GM19463 (cell line): ENCODE data around the gene PRDX5.
A peak's percentile ranks its signal among the peaks of the same experiment; 100 is the strongest.
"Not testable (repeated sequence)": the region's sequence is repeated elsewhere in the genome, so short reads cannot be mapped to it uniquely, and the experiment has no call there.

ENCODE experiments used
- ATAC-seq: cut with Tn5 transposase; IDR thresholded peaks from one replicate; pipeline ENCODE4 v1.9.1; 2021; ENCODE audit warnings: mild to moderate bottlenecking, moderate library complexity; ENCODE audit not compliant: unreplicated experiment

Gene PRDX5

DNA sequence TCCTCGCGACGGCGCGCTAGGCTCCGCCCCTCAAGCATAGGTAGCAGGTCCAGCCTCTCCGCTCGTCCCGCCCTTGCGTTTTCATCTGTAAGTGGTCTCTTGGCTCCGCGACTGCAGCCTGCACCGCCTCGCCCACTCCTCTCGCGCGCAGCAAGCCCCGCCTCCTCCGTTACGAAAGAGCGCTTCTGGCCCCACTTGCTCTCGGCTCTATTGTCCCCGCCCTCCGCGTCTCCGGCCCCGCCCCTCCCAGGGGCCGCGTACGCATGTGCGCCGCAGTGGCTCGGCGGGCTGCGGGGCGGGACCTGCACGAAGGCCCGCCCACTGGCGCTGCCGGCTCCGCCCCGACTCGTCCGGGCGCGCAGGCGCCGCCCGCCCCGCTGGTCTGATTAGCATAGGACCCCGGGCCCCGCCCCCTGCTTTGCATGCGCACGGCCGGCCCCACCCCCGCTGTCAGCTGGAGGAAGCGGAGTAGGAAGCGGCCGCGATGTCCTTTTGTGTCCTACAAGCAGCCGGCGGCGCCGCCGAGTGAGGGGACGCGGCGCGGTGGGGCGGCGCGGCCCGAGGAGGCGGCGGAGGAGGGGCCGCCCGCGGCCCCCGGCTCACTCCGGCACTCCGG is 12.7 kb upstream of the PRDX5 start, which contains the start of gene ESRRA:
ESRRA (plus strand) TSS at position 450 of the 616 bp plus-strand sequence. CDS start 1,656 bp downstream, outside the sequence.
- ATAC-seq, result peak; percentile 69

DNA sequence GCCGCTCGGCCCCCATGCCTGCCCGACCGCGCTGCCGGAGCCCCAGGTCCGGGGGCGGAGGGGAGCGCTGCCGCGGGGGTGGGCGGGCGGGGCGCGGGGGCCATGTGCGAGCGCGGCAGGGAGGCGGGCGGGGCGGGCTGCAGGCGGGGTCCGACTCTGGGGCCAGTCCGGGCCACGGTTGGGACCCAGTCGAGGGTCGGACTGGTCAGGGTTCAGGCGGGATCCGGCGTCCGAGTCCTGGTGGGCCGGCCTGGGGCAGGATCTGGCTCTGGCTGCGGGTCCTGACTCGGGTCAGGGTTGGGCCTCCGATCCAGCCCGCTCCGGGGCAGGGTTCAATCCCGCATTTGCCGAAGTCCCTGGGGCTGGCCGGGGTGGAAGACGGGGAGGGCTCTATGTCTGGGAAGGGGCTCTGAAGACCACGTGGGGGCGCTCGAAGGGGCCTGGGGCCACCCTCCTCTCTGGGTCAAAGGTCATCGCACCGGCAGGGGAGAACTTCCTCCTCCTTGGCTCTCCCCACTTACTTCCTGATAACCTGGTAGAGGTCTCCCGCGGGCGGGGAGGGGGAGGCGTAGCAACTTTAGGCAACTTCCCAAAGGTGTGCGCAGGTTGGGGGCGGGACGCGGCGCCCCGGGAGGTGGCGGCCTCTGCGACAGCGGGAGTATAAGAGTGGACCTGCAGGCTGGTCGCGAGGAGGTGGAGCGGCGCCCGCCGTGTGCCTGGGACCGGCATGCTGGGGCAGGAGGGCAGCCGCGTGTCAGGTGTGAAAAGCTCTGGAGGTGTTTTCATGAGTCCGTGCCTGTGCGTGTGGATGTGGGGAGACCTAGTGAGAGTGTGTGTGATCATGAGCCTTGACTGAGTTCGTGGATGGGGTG is 12.0 kb upstream of the PRDX5 start:
- ATAC-seq, result no peak

DNA sequence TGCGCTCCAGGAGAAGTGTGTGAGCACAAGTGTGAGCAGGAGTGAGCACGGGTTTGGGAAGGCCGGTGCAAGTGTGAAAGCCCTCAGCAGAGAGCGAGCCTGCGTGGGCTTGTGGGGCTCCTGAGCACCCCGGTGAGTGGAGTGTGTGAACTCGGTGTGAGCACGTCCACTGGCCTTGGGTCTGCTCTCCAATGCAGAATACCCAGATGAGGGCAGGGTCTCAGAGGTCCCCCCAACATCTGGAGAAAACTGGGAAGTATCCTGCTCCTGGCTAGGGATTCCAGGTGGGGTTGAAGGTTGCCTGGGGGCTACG is 11.4 kb upstream of the PRDX5 start:
- no peak for ATAC-seq

GRCh38 chr11:64306876-64307622 is 10.9 kb upstream of the PRDX5 start:
- no peak for ATAC-seq

GRCh38 chr11:64307795-64308194 is 10.1 kb upstream of the PRDX5 start:
- ATAC-seq, result not testable (repeated sequence)

DNA sequence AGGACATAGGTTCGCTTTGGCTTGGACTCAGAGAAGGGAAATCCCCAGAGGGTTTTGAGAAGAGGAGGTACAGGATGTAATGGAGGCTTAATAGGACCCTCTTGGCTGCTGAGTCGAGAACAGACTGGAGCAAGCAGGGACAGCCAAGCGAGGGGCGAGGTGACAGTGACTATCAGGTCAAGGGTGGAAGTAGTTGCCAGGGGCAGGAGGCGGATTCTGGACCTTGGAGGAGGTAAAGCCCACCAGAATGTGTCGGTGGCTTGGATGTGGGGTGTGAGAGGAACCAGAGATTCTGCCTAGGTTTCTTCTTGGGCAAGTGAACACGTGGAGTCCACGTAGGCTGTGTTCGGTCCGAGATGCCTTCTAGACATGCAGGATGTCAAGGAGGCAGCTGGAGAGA is 5.0 kb upstream of the PRDX5 start:
- ATAC-seq, result no peak

- no peak for ATAC-seq
Measured at GRCh38 chr11:64313491-64314145, 4.3 kb upstream of the PRDX5 start.

- no peak for ATAC-seq
Measured at GRCh38 chr11:64314146-64314804, 3.6 kb upstream of the PRDX5 start.

DNA sequence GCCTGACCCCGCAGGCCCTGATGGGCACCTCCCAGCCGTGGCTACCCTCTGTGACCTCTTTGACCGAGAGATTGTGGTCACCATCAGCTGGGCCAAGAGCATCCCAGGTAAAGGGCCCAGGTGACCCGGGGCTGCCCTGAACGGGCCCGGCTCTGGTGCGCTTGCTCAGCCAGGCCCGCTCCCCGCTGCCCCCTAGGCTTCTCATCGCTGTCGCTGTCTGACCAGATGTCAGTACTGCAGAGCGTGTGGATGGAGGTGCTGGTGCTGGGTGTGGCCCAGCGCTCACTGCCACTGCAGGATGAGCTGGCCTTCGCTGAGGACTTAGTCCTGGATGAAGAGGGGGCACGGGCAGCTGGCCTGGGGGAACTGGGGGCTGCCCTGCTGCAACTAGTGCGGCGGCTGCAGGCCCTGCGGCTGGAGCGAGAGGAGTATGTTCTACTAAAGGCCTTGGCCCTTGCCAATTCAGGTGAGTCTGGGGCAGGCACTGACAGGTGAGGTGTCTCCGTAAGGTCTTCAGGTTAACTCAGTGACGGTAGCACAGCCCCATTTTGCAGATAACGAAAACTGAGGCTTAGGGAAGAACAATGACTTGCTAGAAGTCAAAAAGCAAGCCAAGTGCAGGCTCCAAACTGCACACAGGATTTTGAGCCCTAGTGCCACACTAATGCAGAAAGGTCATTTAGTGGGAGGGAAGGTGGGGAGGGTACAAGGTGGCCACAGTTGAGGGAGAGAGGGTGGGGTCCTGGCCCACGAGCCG is 2.9 kb upstream of the PRDX5 start:
- ATAC-seq, result no peak

DNA sequence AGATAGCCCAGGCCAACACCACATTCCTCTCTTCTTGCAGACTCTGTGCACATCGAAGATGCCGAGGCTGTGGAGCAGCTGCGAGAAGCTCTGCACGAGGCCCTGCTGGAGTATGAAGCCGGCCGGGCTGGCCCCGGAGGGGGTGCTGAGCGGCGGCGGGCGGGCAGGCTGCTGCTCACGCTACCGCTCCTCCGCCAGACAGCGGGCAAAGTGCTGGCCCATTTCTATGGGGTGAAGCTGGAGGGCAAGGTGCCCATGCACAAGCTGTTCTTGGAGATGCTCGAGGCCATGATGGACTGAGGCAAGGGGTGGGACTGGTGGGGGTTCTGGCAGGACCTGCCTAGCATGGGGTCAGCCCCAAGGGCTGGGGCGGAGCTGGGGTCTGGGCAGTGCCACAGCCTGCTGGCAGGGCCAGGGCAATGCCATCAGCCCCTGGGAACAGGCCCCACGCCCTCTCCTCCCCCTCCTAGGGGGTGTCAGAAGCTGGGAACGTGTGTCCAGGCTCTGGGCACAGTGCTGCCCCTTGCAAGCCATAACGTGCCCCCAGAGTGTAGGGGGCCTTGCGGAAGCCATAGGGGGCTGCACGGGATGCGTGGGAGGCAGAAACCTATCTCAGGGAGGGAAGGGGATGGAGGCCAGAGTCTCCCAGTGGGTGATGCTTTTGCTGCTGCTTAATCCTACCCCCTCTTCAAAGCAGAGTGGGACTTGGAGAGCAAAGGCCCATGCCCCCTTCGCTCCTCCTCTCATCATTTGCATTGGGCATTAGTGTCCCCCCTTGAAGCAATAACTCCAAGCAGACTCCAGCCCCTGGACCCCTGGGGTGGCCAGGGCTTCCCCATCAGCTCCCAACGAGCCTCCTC is 2.0 kb upstream of the PRDX5 start:
- not testable (repeated sequence) for ATAC-seq

- ATAC-seq, result no peak
Measured at GRCh38 chr11:64316672-64317324, 1.1 kb upstream of the PRDX5 start.

- ATAC-seq, result peak; percentile 46
Measured at GRCh38 chr11:64317325-64317960, 478 bp upstream of the PRDX5 start, which contains the start of gene TRMT112. TRMT112 (minus strand) TSS chr11:64317559; CDS start chr11:64317526, 33 bp downstream.

DNA sequence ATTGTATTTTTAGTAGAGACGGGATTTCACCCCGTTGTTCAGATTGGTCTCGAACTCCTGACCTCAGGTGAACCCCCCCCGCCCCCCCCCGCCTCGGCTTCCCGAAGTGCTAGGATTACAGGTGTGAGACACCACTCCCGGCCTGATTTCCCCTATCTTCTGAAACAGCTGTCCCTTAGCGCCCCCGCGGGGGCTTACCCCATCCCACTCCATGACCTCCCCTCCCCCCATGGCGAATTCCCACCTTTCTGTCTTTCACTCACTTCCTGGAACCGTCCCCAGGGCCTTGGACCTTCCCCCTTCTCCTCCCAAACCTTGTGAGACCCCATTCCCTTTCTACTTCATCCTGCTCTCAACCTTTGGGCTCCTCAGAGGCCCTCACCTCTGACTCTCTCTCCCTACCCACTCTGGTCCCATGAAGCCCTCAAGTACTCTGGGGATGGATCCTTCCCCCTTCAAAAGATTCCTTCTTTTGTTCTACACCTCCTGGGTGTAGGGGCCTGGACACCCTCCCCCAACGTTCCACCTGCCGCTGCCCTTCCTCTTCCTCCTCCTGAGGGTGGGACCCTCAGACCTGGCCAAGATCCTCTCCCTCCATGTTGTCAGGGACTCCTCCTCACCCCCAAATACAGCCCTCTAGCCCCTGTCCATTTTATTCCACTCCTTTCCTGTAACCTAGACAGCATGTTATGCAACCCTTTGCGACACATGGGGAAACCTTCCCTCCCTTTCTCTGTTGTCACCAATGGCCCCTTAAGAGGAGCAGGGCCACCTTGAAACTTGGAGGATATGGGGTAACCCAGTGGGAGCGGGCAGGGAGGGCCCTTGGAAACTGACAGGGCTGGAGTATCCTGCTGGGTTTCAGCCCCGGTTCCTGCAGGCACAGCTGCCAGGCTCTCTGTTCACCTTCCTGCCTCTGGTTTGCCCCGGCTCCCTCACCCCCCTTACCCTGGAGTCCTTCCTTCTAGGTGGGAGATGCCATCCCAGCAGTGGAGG is 1.1 kb downstream of the PRDX5 start:
- ATAC-seq, result no peak

GRCh38 chr11:64320556-64320955 is 2.6 kb downstream of the PRDX5 start:
- ATAC-seq, result no peak

- no peak for ATAC-seq
Measured at GRCh38 chr11:64321026-64321425, 3.1 kb downstream of the PRDX5 start.

GRCh38 chr11:64321533-64321932 is 3.6 kb downstream of the PRDX5 start:
- no peak for ATAC-seq

DNA sequence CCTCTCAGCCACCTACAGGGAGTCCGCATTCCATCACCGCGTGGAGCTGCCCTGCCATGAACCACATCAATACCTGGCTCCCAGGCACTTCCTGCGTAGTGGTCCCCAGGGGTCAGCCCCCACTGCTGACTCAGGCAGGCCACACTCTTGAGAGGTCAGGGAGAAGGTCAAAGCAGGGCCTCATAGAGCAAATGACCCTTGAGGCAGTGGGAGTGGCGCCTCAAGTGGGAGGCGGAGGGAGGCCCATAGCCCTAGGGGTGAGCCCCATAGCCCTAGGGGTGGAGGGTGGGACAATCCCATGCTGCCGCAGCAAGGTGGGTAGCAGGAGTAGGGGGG is 5.0 kb downstream of the PRDX5 start:
- no peak for ATAC-seq
